ENCODE data around the gene DHRS3.

DHRS3 gene

GRCh38 chr1:12554521-12555305 is 63.3 kb downstream of the DHRS3 start:
- no peak for DNase-seq (ENCODE audit: low read depth, low spot score)

GRCh38 chr1:12553963-12554362 is 64.0 kb downstream of the DHRS3 start:
- peak; percentile 13 for DNase-seq (ENCODE audit: low read depth, low spot score)

- peak; percentile 66 for DNase-seq (ENCODE audit: low read depth, low spot score)
Observed at GRCh38 chr1:12552951-12553921, 64.8 kb downstream of the DHRS3 start.

GRCh38 chr1:12552111-12552888 is 65.7 kb downstream of the DHRS3 start:
- peak; percentile 5 for DNase-seq (ENCODE audit: low read depth, low spot score)

- DNase-seq (ENCODE audit: low read depth, low spot score) = no peak
Observed at GRCh38 chr1:12551584-12551983, 66.4 kb downstream of the DHRS3 start.

GRCh38 chr1:12549460-12550349 is 68.3 kb downstream of the DHRS3 start:
- peak; percentile 96 for DNase-seq (ENCODE audit: low read depth, low spot score)

- no peak for DNase-seq (ENCODE audit: low read depth, low spot score)
Observed at GRCh38 chr1:12548973-12549459, 69.0 kb downstream of the DHRS3 start.

GRCh38 chr1:12548279-12548972 is 69.6 kb downstream of the DHRS3 start:
- DNase-seq (ENCODE audit: low read depth, low spot score) = no peak

- DNase-seq (ENCODE audit: low read depth, low spot score) = no peak
Observed at GRCh38 chr1:12547586-12548225, 70.3 kb downstream of the DHRS3 start.

- peak; percentile 4 for DNase-seq (ENCODE audit: low read depth, low spot score)
Observed at GRCh38 chr1:12546771-12547585, 71.0 kb downstream of the DHRS3 start.

GRCh38 chr1:12544992-12545391 is 73.0 kb downstream of the DHRS3 start:
- no peak for DNase-seq (ENCODE audit: low read depth, low spot score)

- no peak for DNase-seq (ENCODE audit: low read depth, low spot score)
Observed at GRCh38 chr1:12544357-12544756, 73.7 kb downstream of the DHRS3 start.

- no peak for DNase-seq (ENCODE audit: low read depth, low spot score)
Observed at GRCh38 chr1:12543740-12544154, 74.3 kb downstream of the DHRS3 start.

GRCh38 chr1:12542616-12543592 is 75.1 kb downstream of the DHRS3 start:
- no peak for DNase-seq (ENCODE audit: low read depth, low spot score)

- DNase-seq (ENCODE audit: low read depth, low spot score) = no peak
Observed at GRCh38 chr1:12542138-12542465, 75.9 kb downstream of the DHRS3 start.

- DNase-seq (ENCODE audit: low read depth, low spot score) = peak; percentile 89
Observed at GRCh38 chr1:12541274-12542137, 76.5 kb downstream of the DHRS3 start.

Measured in astrocyte of the hippocampus (primary cell).